ENCODE measurements around the gene C1QL2. TPM values are rescaled to one million over a fixed set of nuclear protein-coding genes. Genes with fewer than 3 reads are reported as not detected.

Gene C1QL2
- total and polyA plus RNA-seq, 12 donors = 0.03 TPM; not detected in 11

GRCh38 chr2:119197529-119198239 is 39.1 kb upstream of the C1QL2 start:
- ATAC-seq (no peak), DNase-seq (no peak)
- H3K36me3 ChIP-seq = no peaks in the 10 kb centered on the region
- WGBS, 2 donors = 63 to 65% methylated on average over 10 of the region's 10 CpGs
- H3K4me1 ChIP-seq = peaks cover 0 to 5% (median 0%) of the 10 kb centered on the region in 9 donors
- H3K27ac ChIP-seq = no peak overlapping the region
- H3K4me3 ChIP-seq = no peak overlapping the region
- H3K27me3 ChIP-seq = peaks cover 0 to 28% (median 9%) of the 10 kb centered on the region in 7 donors
- TF ChIP-seq, protein P1, sequence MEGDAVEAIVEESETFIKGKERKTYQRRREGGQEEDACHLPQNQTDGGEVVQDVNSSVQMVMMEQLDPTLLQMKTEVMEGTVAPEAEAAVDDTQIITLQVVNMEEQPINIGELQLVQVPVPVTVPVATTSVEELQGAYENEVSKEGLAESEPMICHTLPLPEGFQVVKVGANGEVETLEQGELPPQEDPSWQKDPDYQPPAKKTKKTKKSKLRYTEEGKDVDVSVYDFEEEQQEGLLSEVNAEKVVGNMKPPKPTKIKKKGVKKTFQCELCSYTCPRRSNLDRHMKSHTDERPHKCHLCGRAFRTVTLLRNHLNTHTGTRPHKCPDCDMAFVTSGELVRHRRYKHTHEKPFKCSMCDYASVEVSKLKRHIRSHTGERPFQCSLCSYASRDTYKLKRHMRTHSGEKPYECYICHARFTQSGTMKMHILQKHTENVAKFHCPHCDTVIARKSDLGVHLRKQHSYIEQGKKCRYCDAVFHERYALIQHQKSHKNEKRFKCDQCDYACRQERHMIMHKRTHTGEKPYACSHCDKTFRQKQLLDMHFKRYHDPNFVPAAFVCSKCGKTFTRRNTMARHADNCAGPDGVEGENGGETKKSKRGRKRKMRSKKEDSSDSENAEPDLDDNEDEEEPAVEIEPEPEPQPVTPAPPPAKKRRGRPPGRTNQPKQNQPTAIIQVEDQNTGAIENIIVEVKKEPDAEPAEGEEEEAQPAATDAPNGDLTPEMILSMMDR (IDR thresholded peaks at IDR 0.05) = no peak
- H3K9me3 ChIP-seq = no peaks in the 10 kb centered on the region
- intact Hi-C loops (cut with DNase I) = no loop called here

GRCh38 chr2:119197126-119197405 is 38.5 kb upstream of the C1QL2 start:
- Histone ChIP-seq H3K4me1 (peaks cover 0 to 5% (median 0%) of the 10 kb centered on the region in 9 donors), H3K4me3 (no peak overlapping the region), H3K27me3 (peaks cover 0 to 28% (median 9%) of the 10 kb centered on the region in 7 donors), H3K9me3 (no peaks in the 10 kb centered on the region), H3K36me3 (no peaks in the 10 kb centered on the region), H3K27ac (no peak overlapping the region)
- no peak for ATAC-seq
- intact Hi-C loops (cut with DNase I) = no loop called here
- no peak for DNase-seq
- TF ChIP-seq, protein P1 (IDR thresholded peaks at IDR 0.05) = no peak

DNA sequence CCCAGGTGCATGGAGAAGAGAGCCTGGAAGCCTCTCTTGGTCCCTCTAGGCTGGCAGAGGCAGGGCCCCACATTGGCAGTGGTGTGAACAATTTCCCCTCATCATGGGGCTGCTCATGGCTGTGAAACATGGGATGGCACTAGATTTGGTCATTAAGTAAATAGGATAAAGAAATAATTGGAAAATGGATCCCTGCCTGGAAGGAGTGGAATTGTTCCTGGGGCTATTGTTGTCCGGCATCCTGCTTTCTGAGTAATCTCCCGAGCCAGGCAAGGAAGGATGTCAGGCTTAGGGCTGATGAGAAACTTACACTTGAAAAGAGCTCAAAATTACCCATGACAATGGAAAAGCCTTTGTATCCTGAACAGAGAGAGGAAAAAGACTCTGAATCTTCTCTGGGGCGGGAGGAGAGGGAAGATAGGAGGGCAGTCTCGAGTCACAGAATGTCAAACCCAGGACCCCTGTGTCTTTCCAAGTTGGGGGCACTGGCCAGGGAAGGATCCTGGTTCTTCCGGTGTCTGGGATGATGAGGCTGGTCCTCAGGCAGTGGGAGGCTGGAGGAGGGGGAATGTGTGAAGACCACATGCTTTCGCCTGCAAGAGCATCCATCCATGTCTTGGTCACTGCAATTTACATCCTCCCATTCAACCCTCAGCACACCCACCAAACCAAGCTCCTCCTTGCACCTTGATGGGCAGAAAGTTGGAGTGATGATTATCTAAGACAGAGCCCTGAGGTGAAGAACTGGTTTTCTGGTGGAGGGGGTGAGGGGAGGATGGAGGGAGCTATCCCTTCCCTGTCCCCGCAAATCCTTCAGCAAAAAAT is 38.0 kb upstream of the C1QL2 start:
- H3K4me1 ChIP-seq = peaks cover 0 to 5% (median 0%) of the 10 kb centered on the region in 9 donors
- DNase-seq = no peak
- no peaks in the 10 kb centered on the region for H3K36me3 ChIP-seq
- WGBS, 2 donors = 52 to 59% methylated on average over 7 of the region's 7 CpGs
- ATAC-seq = no peak
- no peak overlapping the region for H3K27ac ChIP-seq
- no peak overlapping the region for H3K4me3 ChIP-seq
- H3K9me3 ChIP-seq = no peaks in the 10 kb centered on the region
- intact Hi-C loops (cut with DNase I) = no loop called here
- TF ChIP-seq, protein P1 (IDR thresholded peaks at IDR 0.05) = no peak
- H3K27me3 ChIP-seq = peaks cover 0 to 28% (median 9%) of the 10 kb centered on the region in 7 donors

GRCh38 chr2:119195887-119196286 is 37.3 kb upstream of the C1QL2 start:
- intact Hi-C loops (cut with DNase I) = no loop called here
- WGBS, 2 donors = 25 to 37% methylated on average over 2 of the region's 2 CpGs
- TF ChIP-seq, protein P1 (IDR thresholded peaks at IDR 0.05) = no peak

More at GRCh38 chr2:119195887-119196286, 37.3 kb upstream of the C1QL2 start:
- Histone ChIP-seq H3K36me3 (no peaks in the 10 kb centered on the region), H3K27ac (no peak overlapping the region), H3K4me1 (peaks cover 0 to 5% (median 0%) of the 10 kb centered on the region in 9 donors), H3K27me3 (peaks cover 0 to 32% (median 9%) of the 10 kb centered on the region in 7 donors), H3K9me3 (no peaks in the 10 kb centered on the region), H3K4me3 (no peak overlapping the region)
- ATAC-seq (no peak), DNase-seq (no peak)
